ENCODE data around the gene LAYN.

DNA sequence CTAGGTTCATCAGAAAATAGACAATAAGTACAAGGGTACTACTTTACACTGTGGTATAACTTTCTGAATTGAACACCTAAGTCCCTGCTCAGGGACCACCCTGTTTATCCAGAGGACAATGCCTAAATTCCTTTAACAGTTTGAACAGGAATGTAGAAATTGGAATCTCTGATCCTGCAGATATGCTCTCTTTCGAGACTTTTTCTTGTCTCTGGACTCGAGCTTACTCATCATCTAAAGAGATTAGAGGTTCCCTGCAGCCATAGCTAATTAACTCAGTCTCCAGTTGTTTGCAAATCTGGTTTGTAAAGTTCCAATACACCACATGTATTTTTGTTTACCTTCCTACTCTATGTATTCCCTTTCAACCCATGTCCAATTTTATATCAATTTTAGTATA is 24.9 kb upstream of the LAYN start:
- TF ChIP-seq, protein P1, sequence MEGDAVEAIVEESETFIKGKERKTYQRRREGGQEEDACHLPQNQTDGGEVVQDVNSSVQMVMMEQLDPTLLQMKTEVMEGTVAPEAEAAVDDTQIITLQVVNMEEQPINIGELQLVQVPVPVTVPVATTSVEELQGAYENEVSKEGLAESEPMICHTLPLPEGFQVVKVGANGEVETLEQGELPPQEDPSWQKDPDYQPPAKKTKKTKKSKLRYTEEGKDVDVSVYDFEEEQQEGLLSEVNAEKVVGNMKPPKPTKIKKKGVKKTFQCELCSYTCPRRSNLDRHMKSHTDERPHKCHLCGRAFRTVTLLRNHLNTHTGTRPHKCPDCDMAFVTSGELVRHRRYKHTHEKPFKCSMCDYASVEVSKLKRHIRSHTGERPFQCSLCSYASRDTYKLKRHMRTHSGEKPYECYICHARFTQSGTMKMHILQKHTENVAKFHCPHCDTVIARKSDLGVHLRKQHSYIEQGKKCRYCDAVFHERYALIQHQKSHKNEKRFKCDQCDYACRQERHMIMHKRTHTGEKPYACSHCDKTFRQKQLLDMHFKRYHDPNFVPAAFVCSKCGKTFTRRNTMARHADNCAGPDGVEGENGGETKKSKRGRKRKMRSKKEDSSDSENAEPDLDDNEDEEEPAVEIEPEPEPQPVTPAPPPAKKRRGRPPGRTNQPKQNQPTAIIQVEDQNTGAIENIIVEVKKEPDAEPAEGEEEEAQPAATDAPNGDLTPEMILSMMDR (IDR thresholded peaks at IDR 0.05; ENCODE audit: low read depth, low read length, poor library complexity, severe bottlenecking) = no peak
- no peak for TF ChIP-seq EZH2phosphoT487 (IDR thresholded peaks at IDR 0.05; ENCODE audit: borderline replicate concordance, low read length)
